Activated CD4-positive, alpha-beta T cell treated with anti-CD3 and anti-CD28 coated beads for 48 hours (primary cell): Measurements from ENCODE around the gene RELCH.

ENCODE experiments used
- DNase-seq: peaks from one replicate; pipeline ENCODE4 v3.0.0-alpha.2; 2020

RELCH gene

GRCh38 chr18:62346333-62347088 is 159.5 kb downstream of the RELCH start:
- no peak for DNase-seq

DNA sequence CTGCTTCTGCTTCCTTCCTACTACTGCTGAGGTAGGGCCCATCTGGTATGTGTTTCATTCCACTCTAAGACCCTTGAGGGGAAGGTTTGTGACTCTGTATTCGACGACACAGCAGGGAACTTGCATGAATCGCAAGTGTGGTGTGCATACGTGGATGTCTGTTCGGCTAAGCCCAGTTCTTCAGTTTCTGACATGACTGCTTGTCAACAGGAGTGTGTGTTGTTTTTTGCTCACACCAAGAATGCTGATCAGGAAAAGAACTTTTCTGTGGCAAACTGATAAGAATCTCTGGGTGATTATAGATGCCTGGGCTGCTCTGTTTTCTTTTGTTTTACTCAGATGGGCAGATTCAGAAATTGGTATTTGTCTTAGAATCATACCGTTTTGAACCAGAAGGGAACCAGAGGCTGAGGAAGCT is 160.0 kb downstream of the RELCH start:
- no peak for DNase-seq

GRCh38 chr18:62348474-62348873 is 161.4 kb downstream of the RELCH start:
- DNase-seq: no peak

DNA sequence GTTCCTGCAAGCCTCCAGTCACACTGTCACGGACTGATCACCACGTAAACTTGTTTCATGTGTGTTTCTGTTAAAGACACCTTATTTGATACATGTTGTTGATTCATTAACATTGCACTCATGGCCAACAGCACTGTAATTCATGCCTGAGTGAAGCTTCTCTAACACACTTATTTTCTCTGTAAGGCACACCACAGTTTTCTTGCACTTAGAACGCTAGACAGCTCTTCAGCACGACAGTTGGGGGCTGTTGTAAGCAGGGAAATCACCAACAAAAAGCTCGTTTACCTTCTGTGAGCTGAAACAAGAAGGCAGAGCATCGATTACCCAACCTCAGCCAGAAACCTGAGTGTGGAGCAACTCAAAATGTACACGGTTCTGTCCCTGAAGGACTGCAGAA is 166.1 kb downstream of the RELCH start:
- no peak for DNase-seq

DNA sequence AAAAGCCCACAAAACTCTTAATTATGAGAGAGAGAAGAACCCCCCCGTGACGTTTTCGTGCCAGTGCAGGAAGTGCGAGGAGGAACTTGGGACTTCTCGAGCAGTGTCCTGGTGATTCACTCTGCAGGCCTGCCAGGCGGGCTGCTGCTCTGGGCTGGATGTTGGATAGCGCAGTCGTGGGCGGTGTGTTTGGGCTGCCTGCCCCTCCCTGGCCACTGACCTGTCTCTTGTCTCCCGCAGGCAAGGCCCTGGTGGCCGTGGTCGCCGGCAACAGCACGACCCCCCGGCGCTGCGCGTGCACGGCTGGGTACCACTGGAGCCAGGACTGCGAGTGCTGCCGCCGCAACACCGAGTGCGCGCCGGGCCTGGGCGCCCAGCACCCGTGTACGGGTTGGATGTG is 167.1 kb downstream of the RELCH start:
- no peak for DNase-seq

DNA sequence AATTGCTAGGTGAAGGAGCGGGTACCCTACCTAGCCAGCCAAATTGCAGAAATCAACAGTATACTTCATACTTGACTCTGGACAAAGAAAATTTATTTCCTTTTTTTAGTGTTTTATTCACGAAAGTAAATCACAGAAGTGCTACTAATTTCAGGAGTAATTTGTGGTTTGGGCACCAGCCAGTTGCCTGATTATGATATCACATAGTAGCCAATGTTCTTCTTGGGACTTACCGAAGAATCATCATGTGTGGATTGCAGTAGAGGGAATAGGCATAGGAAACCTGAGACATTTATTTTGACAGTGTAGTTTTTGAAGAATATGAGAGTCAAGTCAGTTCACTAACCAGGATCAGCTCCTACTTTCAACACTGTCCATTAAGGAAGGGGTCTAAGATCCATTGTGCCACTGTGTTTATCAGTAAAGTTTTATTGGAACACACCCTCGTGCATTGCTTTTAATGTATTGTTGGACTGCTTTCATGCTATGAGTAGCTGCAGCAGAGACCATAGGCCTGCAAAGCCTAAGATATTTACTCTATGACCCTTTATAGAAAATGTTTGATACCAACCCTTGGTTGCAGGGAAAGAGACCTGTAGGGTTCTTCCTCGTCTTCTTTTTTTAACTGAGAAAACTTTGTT is 170.1 kb downstream of the RELCH start:
- DNase-seq: no peak
